ENCODE results near the gene ALMS1. TPM values are rescaled to one million over a fixed set of nuclear protein-coding genes. Genes with fewer than 3 reads are reported as not detected.

The ALMS1 gene
- polyA plus RNA-seq, 1 donor (not counting 4 experiments of a cell fraction or from before 2014, with no cell fraction given): 4.4 TPM

- Histone ChIP-seq H3K9ac (ENCODE audit: control insufficient read depth, extremely low read depth, insufficient read depth, low read length) (no peak overlapping the region), H3K79me2 (ENCODE audit: control insufficient read depth, insufficient read depth, low read length) (no peaks in the 10 kb centered on the region), H3K9me3 (ENCODE audit: control insufficient read depth, low read depth, low read length) (no peaks in the 10 kb centered on the region), H3K27ac (ENCODE audit: control insufficient read depth, insufficient read depth, low read length) (no peak overlapping the region), H3K36me3 (ENCODE audit: control insufficient read depth in 2 of 2, extremely low read depth in 1 of 2, insufficient read depth in 2 of 2, low read length in 2 of 2) (no peaks in the 10 kb centered on the region), H3K27me3 (ENCODE audit: control insufficient read depth, extremely low read depth, insufficient read depth, low read length) (no peaks in the 10 kb centered on the region), H4K20me1 (ENCODE audit: control insufficient read depth, extremely low read depth, insufficient read depth, low read length) (no peaks in the 10 kb centered on the region), H3K4me3 (ENCODE audit: control insufficient read depth in 2 of 3, extremely low read depth in 1 of 3, insufficient read depth in 2 of 3, low read depth in 1 of 3, low read length in 3 of 3) (no peak overlapping the region), H3K4me1 (ENCODE audit: control insufficient read depth, extremely low read depth, insufficient read depth, low read length) (no peaks in the 10 kb centered on the region), H3K9me1 (ENCODE audit: control insufficient read depth, extremely low read depth, insufficient read depth, low read length) (no peaks in the 10 kb centered on the region), H3K4me2 (ENCODE audit: control insufficient read depth, extremely low read depth, insufficient read depth, low read depth, low read length) (no peak overlapping the region), H2AFZ (ENCODE audit: control insufficient read depth, low read length) (no peak overlapping the region)
- FAIRE-seq: no peak
- TF ChIP-seq EZH2 (IDR thresholded peaks at IDR 0.05; ENCODE audit: low read length) (no peak), CTCF (optimal IDR thresholded peaks at IDR 0.05 in 1 of 3, IDR thresholded peaks at IDR 0.05 in 1 of 3, conservative IDR thresholded peaks at IDR 0.05 in 1 of 3; ENCODE audit: extremely low read depth in 1 of 3, insufficient read depth in 2 of 3, low read length in 3 of 3) (no peak)
- no peak for DNase-seq (ENCODE audit: low read depth, low spot score)
- dilution Hi-C loops (cut with MboI; ENCODE audit: extremely low pct_ligation_motif_present, low sequenced_read_pairs): no loop called here
Measured at GRCh38 chr2:73337828-73338227, 47.8 kb upstream of the ALMS1 start.

GRCh38 chr2:73339201-73339600 lies 46.4 kb upstream of the ALMS1 start:
- no peaks in the 10 kb centered on the region for H3K27me3 ChIP-seq (ENCODE audit: control insufficient read depth, extremely low read depth, insufficient read depth, low read length)
- dilution Hi-C loops (cut with MboI; ENCODE audit: extremely low pct_ligation_motif_present, low sequenced_read_pairs): no loop called here
- no peak for FAIRE-seq

More at GRCh38 chr2:73339201-73339600, 46.4 kb upstream of the ALMS1 start:
- no peaks in the 10 kb centered on the region for H3K79me2 ChIP-seq (ENCODE audit: control insufficient read depth, insufficient read depth, low read length)
- H3K4me1 ChIP-seq (ENCODE audit: control insufficient read depth, extremely low read depth, insufficient read depth, low read length): no peaks in the 10 kb centered on the region
- DNase-seq (ENCODE audit: low read depth, low spot score): no peak
- no peak overlapping the region for H2AFZ ChIP-seq (ENCODE audit: control insufficient read depth, low read length)
- TF ChIP-seq EZH2 (IDR thresholded peaks at IDR 0.05; ENCODE audit: low read length): no peak
- no peak for TF ChIP-seq CTCF (optimal IDR thresholded peaks at IDR 0.05 in 1 of 3, IDR thresholded peaks at IDR 0.05 in 1 of 3, conservative IDR thresholded peaks at IDR 0.05 in 1 of 3; ENCODE audit: extremely low read depth in 1 of 3, insufficient read depth in 2 of 3, low read length in 3 of 3)
- no peak overlapping the region for H3K4me2 ChIP-seq (ENCODE audit: control insufficient read depth, extremely low read depth, insufficient read depth, low read depth, low read length)
- H3K9me3 ChIP-seq (ENCODE audit: control insufficient read depth, low read depth, low read length): no peaks in the 10 kb centered on the region
- no peak overlapping the region for H3K4me3 ChIP-seq (ENCODE audit: control insufficient read depth in 2 of 3, extremely low read depth in 1 of 3, insufficient read depth in 2 of 3, low read depth in 1 of 3, low read length in 3 of 3)
- H3K9me1 ChIP-seq (ENCODE audit: control insufficient read depth, extremely low read depth, insufficient read depth, low read length): no peaks in the 10 kb centered on the region
- H3K9ac ChIP-seq (ENCODE audit: control insufficient read depth, extremely low read depth, insufficient read depth, low read length): no peak overlapping the region
- H3K27ac ChIP-seq (ENCODE audit: control insufficient read depth, insufficient read depth, low read length): no peak overlapping the region
- no peaks in the 10 kb centered on the region for H3K36me3 ChIP-seq (ENCODE audit: control insufficient read depth in 2 of 2, extremely low read depth in 1 of 2, insufficient read depth in 2 of 2, low read length in 2 of 2)
- H4K20me1 ChIP-seq (ENCODE audit: control insufficient read depth, extremely low read depth, insufficient read depth, low read length): no peaks in the 10 kb centered on the region

All from keratinocyte (primary cell).